HepG2 (cell line): Measurements from ENCODE around the gene FAM53C. TPM values are rescaled to one million over a fixed set of nuclear protein-coding genes. Genes with fewer than 3 reads are reported as not detected.
A peak's percentile ranks its signal among the peaks of the same experiment; 100 is the strongest.

Experiments used
- CC2D1A ChIP-seq: sonication (generic); formaldehyde crosslinking; IDR thresholded peaks from 2 replicates; pipeline ENCODE4 v1.8.1; 2023; ENCODE audit warnings: mild to moderate bottlenecking, missing genetic modification reagents
- CREM ChIP-seq, 2 experiments: sonication (generic) in 1 of 2; formaldehyde crosslinking in 1 of 2; IDR thresholded peaks; 2 replicates each; pipeline versions ENCODE4 v1.4.0 to v1.6.1; 2016 to 2020; ENCODE audit warnings: antibody characterized with exemption in 1 of 2, mild to moderate bottlenecking in 1 of 2, missing genetic modification reagents in 1 of 2
- ERF ChIP-seq: IDR thresholded peaks from 2 replicates; pipeline ENCODE4 v1.6.1; 2018; ENCODE audit warnings: missing biosample characterization, missing genetic modification reagents
- HIVEP1 ChIP-seq: sonication (generic); formaldehyde crosslinking; IDR thresholded peaks from 2 replicates; pipeline ENCODE4 v1.4.0; 2020; ENCODE audit warnings: mild to moderate bottlenecking, missing genetic modification reagents
- HNF1B ChIP-seq: sonication (generic); formaldehyde crosslinking; IDR thresholded peaks from 2 replicates; pipeline ENCODE4 v1.5.1; 2020; ENCODE audit warnings: mild to moderate bottlenecking, moderate library complexity, missing genetic modification reagents
- MTF1 ChIP-seq: sonication (generic); formaldehyde crosslinking; IDR thresholded peaks from 2 replicates; pipeline ENCODE4 v1.5.0; 2020; ENCODE audit warnings: missing genetic modification reagents
- NCOR1 ChIP-seq: fragments of 200-600 bp; sonication (generic); IDR thresholded peaks from 2 replicates; pipeline ENCODE4 v1.7.0; 2017; ENCODE audit warnings: antibody characterized with exemption, low read length, borderline replicate concordance
- PHB2 ChIP-seq: fragments of 450-650 bp; IDR thresholded peaks from 2 replicates; pipeline ENCODE4 v1.6.1; 2018; ENCODE audit not compliant: partially characterized antibody
- RARG ChIP-seq: sonication (generic); formaldehyde crosslinking; IDR thresholded peaks from 2 replicates; pipeline ENCODE4 v1.4.0; 2020; ENCODE audit warnings: low read depth, mild to moderate bottlenecking, missing genetic modification reagents
- SALL1 ChIP-seq: sonication (generic); formaldehyde crosslinking; IDR thresholded peaks from 2 replicates; pipeline ENCODE4 v1.8.0; 2022; ENCODE audit warnings: mild to moderate bottlenecking, missing genetic modification reagents
- ZC3H13 ChIP-seq: sonication (generic); formaldehyde crosslinking; IDR thresholded peaks from 2 replicates; pipeline ENCODE4 v1.8.1; 2023; ENCODE audit warnings: mild to moderate bottlenecking, missing genetic modification reagents, moderate library complexity
- ZNF121 ChIP-seq: sonication (generic); formaldehyde crosslinking; IDR thresholded peaks from 2 replicates; pipeline ENCODE4 v1.5.0; 2020; ENCODE audit warnings: mild to moderate bottlenecking, missing genetic modification reagents
- ZNF224 ChIP-seq: sonication (generic); formaldehyde crosslinking; IDR thresholded peaks from 2 replicates; pipeline ENCODE4 v1.5.0; 2020; ENCODE audit warnings: mild to moderate bottlenecking, missing genetic modification reagents
- ZNF761 ChIP-seq: sonication (generic); formaldehyde crosslinking; conservative IDR thresholded peaks from 2 replicates; pipeline ENCODE4 v1.4.0; 2020; ENCODE audit warnings: mild to moderate bottlenecking, missing genetic modification reagents
- polyA plus RNA-seq, 8 experiments: library from polyadenylated mRNA; depleted of rRNA in 3 of 8; stranded (reverse) in 7 of 8; unstranded in 1 of 8; fragments of >200 nt; fragmentation: Illumina TruSeq in 4 of 8; extraction: Trizol in 4 of 8; gene quantifications; 2 replicates each; pipeline versions ENCODE4 v1.2.1 to v1.2.3, GENCODE V29; 2011 to 2016; ENCODE audit warnings: low read depth in 4 of 8, missing spikeins in 1 of 8, mixed read lengths in 1 of 8; ENCODE audit not compliant: insufficient read depth in 1 of 8
- total RNA-seq, 5 experiments: library from RNA; depleted of rRNA; stranded (reverse); fragments of >200 nt; fragmentation: Illumina TruSeq; extraction: Trizol; gene quantifications; 2 replicates each; pipeline ENCODE4 v1.2.3, GENCODE V29; 2016; ENCODE audit warnings: low read depth in 1 of 5
- TF ChIP-seq, protein P1 (sequence below): sonication (generic); formaldehyde crosslinking; IDR thresholded peaks from 2 replicates; pipeline ENCODE4 v1.4.0; 2020; ENCODE audit warnings: missing genetic modification reagents
- TF ChIP-seq, protein P2 (sequence below): IDR thresholded peaks from 2 replicates; pipeline ENCODE4 v1.6.1; 2012; ENCODE audit warnings: low read depth, low read length, improper control_type of control experiment
- TF ChIP-seq, protein P3 (sequence below): sonication (generic); formaldehyde crosslinking; IDR thresholded peaks from 2 replicates; pipeline ENCODE4 v1.5.0; 2020; ENCODE audit warnings: missing genetic modification reagents, mild to moderate bottlenecking, borderline replicate concordance
- TF ChIP-seq, protein P4 (sequence below): sonication (generic); formaldehyde crosslinking; IDR thresholded peaks from 2 replicates; pipeline ENCODE4 v1.5.1; 2020; ENCODE audit warnings: mild to moderate bottlenecking, missing genetic modification reagents, borderline replicate concordance

FAM53C gene
- total and polyA plus RNA-seq, 2 of the 13 experiments (the other 11 are each of a cell fraction or from before 2014, with no cell fraction given), result 26.9 to 30.1 TPM

DNA sequence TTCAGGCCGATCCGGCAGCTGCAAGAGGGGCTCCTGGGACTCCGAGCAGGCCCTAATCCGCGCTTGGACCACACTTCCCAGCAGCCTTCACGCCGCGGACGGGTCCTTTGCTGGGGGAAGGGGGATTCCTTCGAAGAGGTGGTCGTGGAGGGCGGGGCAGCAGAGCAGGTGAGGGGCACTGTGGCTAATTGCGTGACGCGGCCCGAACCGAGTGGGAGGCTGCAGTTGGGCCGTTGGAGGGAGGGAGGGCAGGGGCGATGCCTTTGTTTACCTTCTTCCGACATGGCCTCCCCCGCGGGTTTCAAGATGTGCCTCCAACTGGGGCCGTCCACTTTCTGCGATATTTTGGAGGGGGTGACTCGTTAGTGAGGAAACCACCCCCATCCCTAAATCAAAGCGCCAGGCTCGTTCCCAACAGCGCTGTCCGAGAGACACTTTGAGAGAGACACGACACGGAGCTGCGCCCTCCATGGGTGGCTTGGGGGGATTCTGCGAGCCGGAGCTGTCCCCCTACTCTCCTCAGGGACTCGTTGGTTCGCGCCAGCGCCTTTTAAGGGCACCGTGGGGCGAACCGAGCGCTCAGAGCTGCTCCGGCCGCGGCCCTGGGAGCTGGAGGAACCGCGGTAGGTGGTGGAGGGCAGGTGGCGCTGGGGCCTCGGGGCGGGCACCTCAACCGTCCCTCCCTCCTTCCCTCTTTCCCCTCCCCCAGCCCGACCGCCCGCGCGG is at the start of gene FAM53C (continued):
- TF ChIP-seq, protein P1, sequence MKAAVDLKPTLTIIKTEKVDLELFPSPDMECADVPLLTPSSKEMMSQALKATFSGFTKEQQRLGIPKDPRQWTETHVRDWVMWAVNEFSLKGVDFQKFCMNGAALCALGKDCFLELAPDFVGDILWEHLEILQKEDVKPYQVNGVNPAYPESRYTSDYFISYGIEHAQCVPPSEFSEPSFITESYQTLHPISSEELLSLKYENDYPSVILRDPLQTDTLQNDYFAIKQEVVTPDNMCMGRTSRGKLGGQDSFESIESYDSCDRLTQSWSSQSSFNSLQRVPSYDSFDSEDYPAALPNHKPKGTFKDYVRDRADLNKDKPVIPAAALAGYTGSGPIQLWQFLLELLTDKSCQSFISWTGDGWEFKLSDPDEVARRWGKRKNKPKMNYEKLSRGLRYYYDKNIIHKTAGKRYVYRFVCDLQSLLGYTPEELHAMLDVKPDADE (CRISPR knock-in tag), result peak; percentile 94; the same call in 1 of the 2 replicates
- TF ChIP-seq SALL1 (CRISPR knock-in tag), result peak; percentile 86; the same call in 1 of the 2 replicates
- TF ChIP-seq, protein P2, sequence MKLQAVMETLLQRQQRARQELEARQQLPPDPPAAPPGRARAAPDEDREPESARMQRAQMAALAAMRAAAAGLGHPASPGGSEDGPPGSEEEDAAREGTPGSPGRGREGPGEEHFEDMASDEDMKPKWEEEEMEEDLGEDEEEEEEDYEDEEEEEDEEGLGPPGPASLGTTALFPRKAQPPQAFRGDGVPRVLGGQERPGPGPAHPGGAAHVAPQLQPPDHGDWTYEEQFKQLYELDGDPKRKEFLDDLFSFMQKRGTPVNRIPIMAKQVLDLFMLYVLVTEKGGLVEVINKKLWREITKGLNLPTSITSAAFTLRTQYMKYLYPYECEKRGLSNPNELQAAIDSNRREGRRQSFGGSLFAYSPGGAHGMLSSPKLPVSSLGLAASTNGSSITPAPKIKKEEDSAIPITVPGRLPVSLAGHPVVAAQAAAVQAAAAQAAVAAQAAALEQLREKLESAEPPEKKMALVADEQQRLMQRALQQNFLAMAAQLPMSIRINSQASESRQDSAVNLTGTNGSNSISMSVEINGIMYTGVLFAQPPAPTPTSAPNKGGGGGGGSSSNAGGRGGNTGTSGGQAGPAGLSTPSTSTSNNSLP, result no peak
- TF ChIP-seq, protein P3, sequence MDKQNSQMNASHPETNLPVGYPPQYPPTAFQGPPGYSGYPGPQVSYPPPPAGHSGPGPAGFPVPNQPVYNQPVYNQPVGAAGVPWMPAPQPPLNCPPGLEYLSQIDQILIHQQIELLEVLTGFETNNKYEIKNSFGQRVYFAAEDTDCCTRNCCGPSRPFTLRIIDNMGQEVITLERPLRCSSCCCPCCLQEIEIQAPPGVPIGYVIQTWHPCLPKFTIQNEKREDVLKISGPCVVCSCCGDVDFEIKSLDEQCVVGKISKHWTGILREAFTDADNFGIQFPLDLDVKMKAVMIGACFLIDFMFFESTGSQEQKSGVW (CRISPR knock-in tag), result no peak
- TF ChIP-seq, protein P4, sequence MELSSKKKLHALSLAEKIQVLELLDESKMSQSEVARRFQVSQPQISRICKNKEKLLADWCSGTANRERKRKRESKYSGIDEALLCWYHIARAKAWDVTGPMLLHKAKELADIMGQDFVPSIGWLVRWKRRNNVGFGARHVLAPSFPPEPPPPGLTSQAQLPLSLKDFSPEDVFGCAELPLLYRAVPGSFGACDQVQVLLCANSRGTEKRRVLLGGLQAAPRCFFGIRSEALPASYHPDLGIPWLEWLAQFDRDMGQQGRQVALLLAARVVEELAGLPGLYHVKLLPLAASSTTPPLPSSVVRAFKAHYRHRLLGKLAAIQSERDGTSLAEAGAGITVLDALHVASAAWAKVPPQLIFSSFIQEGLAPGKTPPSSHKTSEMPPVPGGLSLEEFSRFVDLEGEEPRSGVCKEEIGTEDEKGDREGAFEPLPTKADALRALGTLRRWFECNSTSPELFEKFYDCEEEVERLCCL (CRISPR knock-in tag), result no peak
- TF ChIP-seq ZNF121, result no peak
- peak; percentile 68; the same call in 1 of the 2 replicates for TF ChIP-seq HNF1B
- TF ChIP-seq PHB2, result no peak
- TF ChIP-seq RARG, result no peak; the same call in 1 of the 2 replicates
- no peak; the same call in 1 of the 2 replicates for TF ChIP-seq ZNF761 (CRISPR knock-in tag)
- no peak; the same call in 1 of the 2 replicates for TF ChIP-seq HIVEP1
- no peak for TF ChIP-seq ZNF224 (CRISPR knock-in tag)
- TF ChIP-seq MTF1 (CRISPR knock-in tag), result no peak
- TF ChIP-seq CC2D1A (CRISPR knock-in tag), result no peak
- no peak for TF ChIP-seq NCOR1
- TF ChIP-seq ERF, result peak; percentile 91
- TF ChIP-seq CREM (IDR thresholded peaks at IDR 0.05), result peak; percentile 86
- TF ChIP-seq CREM (CRISPR knock-in tag; IDR thresholded peaks at IDR 0.05), result no peak
- TF ChIP-seq ZC3H13, result peak; percentile 42; the same call in 1 of the 2 replicates
